Fibroblast of the aortic adventitia (primary cell): Measurements from ENCODE around the gene TSPAN5. TPM values are rescaled to one million over a fixed set of nuclear protein-coding genes. Genes with fewer than 3 reads are reported as not detected.

Experiments used
- DNase-seq: peaks from one replicate; pipeline ENCODE4 v3.0.0-alpha.2; 2010; ENCODE audit warnings: low read depth
- H3K4me3 ChIP-seq: 2 replicates; pipeline ENCODE4 v1.5.1; 2011; ENCODE audit warnings: low read depth, mild to moderate bottlenecking, control low read depth, low read length, moderate library complexity
- CTCF ChIP-seq: IDR thresholded peaks from 2 replicates; pipeline ENCODE4 v1.5.1; 2011; ENCODE audit warnings: mild to moderate bottlenecking, low read length, control low read depth, inconsistent platforms; ENCODE audit not compliant: insufficient read depth
- total RNA-seq: library from RNA; depleted of rRNA; stranded (reverse); fragments of >200 nt; gene quantifications from 2 replicates; pipeline ENCODE4 v1.2.3, GENCODE V29; 2012; ENCODE audit warnings: low replicate concordance

Gene TSPAN5
- total RNA-seq, 1 donor: 49.0 TPM

DNA sequence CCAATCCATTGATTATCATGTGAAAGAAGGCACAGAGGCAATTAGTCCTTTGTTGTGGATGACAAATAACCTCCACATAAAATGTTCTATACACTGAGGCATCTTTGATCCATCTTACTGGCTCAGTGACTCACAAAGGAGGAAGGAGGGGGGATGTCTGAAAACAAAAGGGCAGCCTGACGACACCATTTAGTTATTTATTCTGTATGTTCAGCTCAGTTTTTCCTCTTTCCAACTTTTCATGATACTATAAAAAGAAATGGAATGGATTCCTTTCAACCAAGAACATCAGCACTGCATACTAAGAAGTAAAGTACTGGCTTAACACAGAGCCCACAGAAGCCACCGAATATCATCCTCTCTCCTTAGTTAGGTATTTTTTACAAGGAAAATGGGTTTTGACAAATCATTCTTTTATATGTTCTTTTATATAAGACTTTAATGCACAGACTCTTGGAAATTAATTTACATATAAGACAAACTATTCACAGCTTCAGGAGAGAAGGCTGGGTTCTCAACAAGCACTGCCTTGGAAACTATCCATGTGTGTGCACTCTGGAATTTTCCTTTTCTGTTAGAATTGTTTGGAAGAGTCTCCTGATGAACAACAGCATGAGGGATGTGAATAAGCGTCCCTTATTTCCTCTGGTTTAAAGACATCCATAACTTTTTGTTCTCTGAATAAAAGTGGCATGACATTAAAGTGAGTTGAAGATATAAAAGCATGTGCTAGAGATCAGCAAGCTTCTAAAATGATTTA lies 135.6 kb downstream of the TSPAN5 start:
- peak overlapping the region; percentile 23 for H3K4me3 ChIP-seq
- peak; percentile 80 for DNase-seq
- TF ChIP-seq CTCF: no peak

- no peak for DNase-seq
- TF ChIP-seq CTCF: no peak
- no peak overlapping the region for H3K4me3 ChIP-seq
These were observed 136.3 kb downstream of the TSPAN5 start for GRCh38 chr4:98522062-98522461.

DNA sequence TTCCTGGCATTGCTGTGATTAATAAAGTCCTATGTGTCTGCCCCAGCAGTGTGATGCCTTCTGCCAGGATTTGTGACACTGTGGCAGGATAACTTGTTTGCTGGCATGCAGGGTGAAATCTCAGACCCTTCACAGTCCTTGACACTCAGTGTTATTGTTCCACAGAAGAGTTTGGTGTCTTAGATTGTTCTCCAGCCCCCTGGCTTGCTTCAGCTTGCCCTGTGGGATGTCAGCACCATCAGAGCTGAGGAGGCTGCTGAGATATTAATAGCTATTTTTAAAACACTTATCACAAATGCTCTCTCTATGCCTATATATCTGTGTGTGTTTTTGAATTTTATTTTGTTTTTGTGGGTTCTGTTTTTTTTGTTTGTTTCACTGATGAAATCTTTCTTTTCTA lies 136.9 kb downstream of the TSPAN5 start:
- TF ChIP-seq CTCF: no peak
- no peak for DNase-seq
- no peak overlapping the region for H3K4me3 ChIP-seq

- no peak for TF ChIP-seq CTCF
- peak; percentile 37 for DNase-seq
- no peak overlapping the region for H3K4me3 ChIP-seq
These were observed 139.0 kb downstream of the TSPAN5 start for GRCh38 chr4:98519268-98519977.

DNA sequence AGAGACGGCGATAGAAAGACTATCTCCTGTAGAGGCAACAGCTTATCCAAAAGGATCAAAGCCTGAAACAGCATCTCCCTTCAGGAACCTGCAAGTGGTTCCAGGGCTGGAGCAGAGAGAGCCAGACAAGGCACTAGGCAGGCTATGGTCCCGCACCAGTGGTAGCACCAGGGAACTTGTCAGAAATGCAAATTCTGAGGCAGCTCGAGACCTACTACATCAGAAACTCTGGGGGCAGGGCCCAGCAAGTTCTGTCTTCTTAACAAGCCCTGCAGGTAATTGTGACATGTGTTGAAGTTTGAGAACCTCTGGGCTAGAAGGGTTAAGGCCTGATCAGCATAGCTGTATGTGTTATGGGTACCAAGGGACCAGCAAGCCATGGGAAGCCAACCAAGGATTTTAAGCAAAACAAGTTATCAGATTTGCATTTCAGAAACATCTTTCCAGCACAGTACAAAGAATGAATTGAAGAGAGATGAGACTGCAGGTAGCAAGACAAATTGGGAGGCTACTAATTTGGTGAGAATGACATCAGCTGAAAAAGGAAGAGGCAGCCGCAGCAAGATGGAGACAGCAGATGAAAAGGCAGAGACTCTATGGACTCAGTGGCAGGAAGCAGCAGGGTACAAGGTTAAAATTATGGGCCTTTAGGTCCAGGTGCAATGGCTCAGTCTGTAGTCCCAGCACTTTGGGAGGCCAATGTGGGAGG lies 139.7 kb downstream of the TSPAN5 start:
- TF ChIP-seq CTCF: no peak
- no peak overlapping the region for H3K4me3 ChIP-seq
- DNase-seq: no peak

- TF ChIP-seq CTCF: no peak
- peak overlapping the region; percentile 6 for H3K4me3 ChIP-seq
- DNase-seq: peak; percentile 93
These were observed 141.0 kb downstream of the TSPAN5 start for GRCh38 chr4:98517218-98518021.
